GOT3 (cell line): ENCODE results near the gene PSMD9.
"Not testable (repeated sequence)": the region's sequence is repeated elsewhere in the genome, so short reads cannot be mapped to it uniquely, and the experiment has no call there.

Experiments used
- DNase-seq: peaks from one replicate; lab custom pipeline; 2025; ENCODE audit warnings: mixed read lengths; lab: John Stamatoyannopoulos, UW

Gene PSMD9

DNA sequence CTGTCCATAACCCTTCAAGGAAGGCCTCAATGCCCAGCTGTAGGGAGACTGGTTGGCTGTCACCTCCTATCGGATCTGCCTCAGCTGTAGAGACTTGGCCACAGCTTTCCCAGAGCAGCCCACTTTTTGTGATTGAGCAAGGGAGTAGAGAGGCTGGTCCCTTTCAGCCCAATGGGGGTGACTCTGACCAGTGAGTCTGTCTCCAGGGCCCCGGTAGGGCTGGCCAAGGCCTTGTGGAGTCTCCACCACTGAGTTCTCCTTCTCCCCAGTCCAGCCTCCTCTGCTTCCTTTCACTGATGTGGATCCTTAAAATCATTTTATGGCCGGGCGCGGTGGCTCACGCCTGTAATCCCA lies 15.4 kb upstream of the PSMD9 start:
- DNase-seq: no peak

- DNase-seq: no peak
These were observed 14.5 kb upstream of the PSMD9 start for GRCh38 chr12:121874071-121874470.

GRCh38 chr12:121875582-121875981 lies 13.0 kb upstream of the PSMD9 start:
- DNase-seq: no peak

DNA sequence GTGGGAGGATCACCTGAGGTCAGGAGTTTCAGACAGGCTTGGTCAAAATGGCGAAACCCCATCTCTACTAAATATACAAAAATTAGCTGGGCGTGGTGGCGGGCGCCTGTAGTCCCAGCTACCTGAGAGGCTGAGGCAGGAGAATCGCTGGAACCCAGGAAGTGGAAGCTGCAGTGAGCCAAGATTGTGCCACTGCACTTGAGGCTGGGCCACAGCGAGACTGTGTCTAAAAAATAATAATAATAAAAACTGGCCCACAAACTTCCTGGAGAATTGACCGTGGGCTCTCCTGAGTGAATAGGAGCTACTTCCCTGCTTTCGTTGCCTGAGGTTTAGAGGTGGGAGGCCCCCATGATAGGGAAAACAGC lies 12.5 kb upstream of the PSMD9 start:
- not testable (repeated sequence) for DNase-seq

DNA sequence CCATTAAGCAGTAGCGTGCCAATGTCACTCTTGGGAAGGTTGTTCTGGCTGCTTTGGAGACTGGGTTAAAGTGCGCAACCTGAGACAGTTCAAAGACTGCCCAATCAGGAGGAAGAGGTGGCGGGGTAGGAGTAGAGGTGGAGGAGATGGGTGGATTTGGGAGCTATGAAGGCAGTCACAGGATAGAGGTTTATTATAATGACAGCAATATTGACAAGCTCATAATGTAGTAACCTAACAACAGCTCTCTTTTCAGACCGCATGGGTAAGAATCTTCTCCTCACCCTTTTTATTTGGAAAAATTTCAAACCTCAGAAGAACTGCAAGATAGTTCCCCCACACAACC lies 5.3 kb upstream of the PSMD9 start:
- no peak for DNase-seq

- DNase-seq: not testable (repeated sequence)
These were observed 3.5 kb upstream of the PSMD9 start for GRCh38 chr12:121885129-121885528.

DNA sequence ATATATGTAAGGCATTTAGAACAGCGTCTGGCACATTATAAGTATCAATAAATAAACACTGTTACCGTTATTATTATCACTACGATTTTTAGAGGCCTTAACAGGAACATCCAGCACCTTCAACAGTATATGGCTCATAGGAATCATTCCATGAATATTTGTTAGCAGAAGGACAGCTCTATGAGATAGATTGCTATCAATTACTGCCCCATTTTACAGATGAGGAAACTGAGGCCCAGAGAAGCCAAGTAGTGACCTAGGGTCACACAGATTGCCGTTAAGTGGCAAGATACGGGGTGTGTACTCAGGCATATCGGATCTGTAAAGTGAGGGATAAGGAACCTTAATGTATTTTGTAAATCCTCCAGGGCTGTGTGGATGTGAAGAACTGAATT lies 510 bp upstream of the PSMD9 start:
- no peak for DNase-seq

- no peak for DNase-seq
These were observed 659 bp downstream of the PSMD9 start for GRCh38 chr12:121889274-121889624.

DNA sequence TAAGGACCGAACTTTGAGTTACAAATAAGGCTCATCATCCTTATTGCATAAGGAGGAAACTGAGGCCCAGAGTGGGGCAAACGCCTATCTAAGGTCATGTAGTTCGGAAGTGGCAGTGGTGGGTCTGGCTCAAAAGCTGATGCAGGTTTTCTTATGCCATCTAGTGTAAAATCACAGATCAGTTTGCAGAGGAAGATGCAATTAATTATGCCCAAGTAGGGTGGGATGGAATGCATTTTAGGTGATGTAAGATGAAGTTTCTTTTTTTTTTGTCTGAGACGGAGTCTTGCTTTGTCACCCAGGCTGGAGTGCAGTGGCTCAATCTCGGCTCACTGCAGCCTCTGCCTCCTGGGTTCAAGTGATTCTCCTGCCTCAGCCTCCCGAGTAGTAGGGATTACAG lies 1.1 kb downstream of the PSMD9 start:
- DNase-seq: not testable (repeated sequence)

DNA sequence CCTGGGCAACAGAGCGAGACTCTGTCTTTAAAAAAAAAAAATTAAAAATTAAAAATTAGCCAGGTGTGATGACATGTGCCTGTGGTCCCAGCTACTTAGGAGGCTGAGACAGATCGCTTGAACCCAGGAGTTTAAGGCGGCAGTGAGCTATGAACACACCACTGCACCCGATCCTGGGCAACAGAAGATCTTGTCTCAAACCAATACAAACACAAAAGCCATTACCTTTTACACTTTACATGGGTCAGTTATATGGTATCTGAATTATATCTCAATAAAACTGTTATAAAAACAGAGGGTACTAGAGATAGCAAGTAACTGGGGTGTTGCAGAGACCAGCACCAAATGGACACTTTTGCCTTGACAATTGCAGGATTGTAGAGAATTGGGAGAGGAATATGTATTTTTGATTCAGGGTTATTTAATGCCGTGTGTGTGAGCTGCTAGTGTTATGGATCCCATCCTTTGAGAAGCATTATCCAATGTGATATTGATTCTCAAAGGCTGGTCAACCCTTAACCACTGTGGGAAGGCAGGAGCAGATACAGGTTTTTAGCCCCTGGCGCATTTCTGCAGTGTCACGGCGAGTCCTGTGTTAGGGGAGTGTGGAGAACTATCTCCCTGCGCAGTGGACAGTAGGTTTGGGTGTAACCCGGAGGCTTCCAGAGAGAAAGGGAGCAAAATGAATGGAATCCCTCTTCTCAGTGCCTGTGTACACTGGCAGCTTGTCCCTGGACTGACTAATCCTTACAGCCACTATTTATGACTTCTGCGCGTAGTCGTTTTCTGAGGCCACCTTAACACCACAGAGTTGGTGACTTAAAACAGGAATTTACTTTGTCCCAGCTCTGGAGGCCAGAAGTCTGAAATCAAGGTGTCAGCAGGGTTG lies 4.3 kb downstream of the PSMD9 start:
- DNase-seq: no peak

GRCh38 chr12:121893961-121894460 lies 5.4 kb downstream of the PSMD9 start:
- no peak for DNase-seq

- no peak for DNase-seq
These were observed 6.0 kb downstream of the PSMD9 start for GRCh38 chr12:121894633-121895032.

DNA sequence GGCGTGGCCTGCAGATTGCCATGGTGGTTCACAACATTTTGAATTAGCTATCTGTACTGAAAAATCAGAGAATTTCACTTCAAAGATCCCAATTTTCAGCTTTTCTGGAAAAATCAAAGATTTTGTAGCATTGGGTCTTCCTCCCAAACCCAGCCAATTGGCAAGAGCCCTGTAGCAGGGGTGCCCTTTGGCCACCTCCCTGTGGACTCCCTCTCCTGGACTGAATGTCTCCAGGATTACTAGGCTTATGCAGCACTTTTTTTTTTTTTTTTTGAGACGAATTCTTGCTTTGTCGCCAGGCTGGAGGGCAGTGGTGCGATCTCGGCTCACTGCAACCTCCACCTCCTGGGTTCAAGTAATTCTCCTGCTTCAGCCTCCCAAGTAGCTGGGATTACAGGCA lies 9.7 kb downstream of the PSMD9 start:
- no peak for DNase-seq

DNA sequence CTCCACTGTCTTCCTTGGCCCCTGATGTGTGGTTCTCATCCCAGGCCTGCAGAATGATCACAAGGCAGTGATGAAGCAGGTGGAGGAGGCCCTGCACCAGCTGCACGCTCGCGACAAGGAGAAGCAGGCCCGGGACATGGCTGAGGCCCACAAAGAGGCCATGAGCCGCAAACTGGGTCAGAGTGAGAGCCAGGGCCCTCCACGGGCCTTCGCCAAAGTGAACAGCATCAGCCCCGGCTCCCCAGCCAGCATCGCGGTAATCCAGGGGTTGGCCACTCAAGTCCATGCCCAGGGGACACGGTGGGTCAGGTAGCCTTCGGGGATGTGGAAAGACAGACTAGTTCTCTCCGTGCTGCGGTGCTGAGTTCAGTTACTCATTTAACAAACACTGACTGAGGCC lies 11.0 kb downstream of the PSMD9 start:
- no peak for DNase-seq

- DNase-seq: no peak
These were observed 14.6 kb downstream of the PSMD9 start for GRCh38 chr12:121903202-121903601.

DNA sequence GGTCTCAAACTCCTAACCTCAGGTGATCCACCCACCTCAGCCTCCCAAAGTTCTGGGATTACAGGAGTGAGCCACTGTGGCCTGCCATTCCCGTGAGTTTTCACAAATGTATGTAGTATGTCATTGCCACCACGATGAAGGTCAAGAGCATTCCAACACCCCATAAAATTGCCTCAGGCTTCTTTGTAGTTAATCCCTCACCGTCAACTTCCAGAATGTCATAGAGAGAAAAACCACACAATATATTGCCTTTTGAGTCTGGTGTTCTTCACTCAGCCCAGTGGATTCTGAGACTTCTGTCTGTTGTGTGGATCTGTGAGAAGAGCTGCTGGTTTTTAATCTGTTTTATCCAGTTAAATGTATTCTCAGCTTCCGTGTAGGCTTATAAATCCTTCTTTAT lies 17.2 kb downstream of the PSMD9 start:
- no peak for DNase-seq

DNA sequence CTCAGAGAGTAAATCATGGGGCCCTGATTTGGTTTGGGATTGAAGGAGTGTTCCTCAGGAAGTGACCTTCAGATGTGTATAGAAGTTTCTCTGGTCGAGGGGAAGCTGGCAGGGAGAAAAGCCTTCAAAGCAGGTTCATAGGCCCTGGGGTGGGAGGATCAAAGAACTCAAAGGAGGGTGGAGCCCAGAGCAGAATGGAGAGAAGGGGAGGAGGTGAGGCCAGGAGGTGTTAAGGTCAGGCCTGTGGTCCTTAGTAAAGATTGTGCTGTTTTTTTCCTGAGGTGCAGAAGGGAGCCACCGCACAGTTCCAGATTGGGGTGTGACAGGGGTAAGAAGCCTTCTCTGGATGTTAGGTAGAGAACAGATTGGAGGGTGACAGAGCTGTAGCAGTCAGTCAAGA lies 20.1 kb downstream of the PSMD9 start:
- no peak for DNase-seq

- DNase-seq: no peak
These were observed 23.4 kb downstream of the PSMD9 start for GRCh38 chr12:121911824-121912585.

GRCh38 chr12:121915841-121916321 lies 27.3 kb downstream of the PSMD9 start:
- DNase-seq: no peak

DNA sequence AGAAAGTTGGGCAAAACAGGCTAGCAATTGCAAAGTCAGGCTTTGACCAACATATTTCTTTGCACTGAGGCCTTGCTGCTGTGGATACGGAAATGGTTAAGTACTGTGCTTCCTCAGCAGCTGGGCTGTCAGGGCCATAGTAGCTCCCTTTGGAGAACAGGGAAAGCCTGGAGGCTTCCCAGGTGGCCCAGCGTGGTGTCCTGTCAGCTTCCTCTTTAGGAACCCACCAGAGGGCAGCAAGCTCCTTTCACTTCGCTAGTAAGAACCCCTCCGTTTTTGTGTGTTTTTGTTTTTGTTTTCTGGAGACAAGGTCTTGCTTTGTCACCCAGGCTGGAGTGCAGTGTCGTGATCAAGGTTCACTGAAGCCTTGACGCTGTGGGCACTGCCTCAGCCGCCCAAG lies 28.1 kb downstream of the PSMD9 start:
- DNase-seq: no peak

DNA sequence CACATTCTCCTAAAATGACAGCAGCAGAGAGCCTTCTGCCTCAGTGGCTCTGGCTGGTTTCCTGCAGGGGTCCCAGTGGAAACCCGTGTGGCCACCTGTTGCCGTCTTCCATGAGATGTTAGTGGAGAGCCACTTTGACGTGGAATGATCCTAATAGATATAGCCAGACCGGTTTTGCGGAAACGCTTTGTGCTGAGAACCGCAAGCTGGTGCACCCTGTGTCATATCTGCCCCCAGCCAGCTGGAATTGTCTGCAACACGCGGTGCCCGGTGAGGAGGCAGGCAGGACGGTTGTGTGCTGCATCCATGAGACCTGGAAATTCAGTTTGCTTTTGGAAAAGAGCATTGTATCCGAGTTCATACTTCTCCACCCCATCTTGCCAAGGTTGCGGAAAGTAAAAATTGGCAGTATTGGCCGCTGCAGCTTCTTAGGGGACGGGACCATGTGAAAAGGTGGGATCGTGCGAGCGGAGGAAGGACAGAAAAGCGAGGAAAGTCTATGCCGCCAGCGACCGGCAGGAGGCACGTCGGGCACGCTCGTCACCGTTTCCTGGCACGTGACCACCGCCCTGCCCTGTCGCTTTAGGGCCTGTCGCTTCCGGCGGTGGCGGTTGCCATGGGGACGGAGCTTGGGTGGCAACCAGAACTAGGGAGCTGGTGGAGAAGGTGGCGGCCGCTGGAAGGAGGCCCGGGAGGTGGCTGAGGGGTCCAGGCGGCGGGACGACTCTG lies 29.5 kb downstream of the PSMD9 start, which contains the start of gene CFAP251:
Gene CFAP251, plus strand, starts transcription at position 643 of the 729 bp plus-strand sequence. CDS start 2,714 bp downstream, outside the sequence.
- DNase-seq: no peak

GRCh38 chr12:121918679-121919038 lies 30.1 kb downstream of the PSMD9 start:
- DNase-seq: no peak

GRCh38 chr12:121921066-121921465 lies 32.5 kb downstream of the PSMD9 start:
- DNase-seq: no peak
